ENCODE results near the gene ETS1. TPM values are rescaled to one million over a fixed set of nuclear protein-coding genes. Genes with fewer than 3 reads are reported as not detected.

Gene ETS1
- total and polyA plus RNA-seq, 2 experiments from 2014 or later, result 25.6 to 52.6 TPM

DNA sequence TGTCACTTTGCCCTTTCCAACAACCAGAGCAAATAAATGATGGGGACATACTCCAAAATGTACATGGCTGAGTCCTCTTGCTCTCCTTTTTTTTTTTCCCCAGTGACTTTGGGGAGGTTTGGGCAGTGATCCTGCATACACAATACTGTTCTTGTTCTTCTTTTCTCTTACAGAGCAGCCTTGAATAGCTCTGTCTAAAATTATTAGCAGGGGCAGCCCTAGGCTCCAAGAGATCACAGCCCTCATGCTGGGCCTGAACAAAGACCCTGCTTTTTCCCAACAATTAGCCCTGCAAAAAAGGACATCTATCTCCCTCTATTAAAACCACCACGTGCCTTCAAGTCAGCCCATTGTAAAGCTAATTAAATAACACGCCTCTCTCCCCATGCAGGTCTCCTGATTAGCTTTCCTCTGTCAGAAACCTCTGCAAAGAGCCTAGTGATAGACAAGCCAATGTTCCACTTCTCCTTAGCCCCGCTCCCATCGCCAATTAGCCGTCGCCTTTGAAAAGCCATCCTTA is 54.7 kb downstream of the ETS1 start:
- Histone ChIP-seq H3K79me2 (replicated peaks; ENCODE audit: insufficient read depth) (peaks cover 15% of the 10 kb centered on the region; the same call in 1 of the 2 replicates), H3K4me2 (peak overlapping the region; percentile 66), H3K27me3 (ENCODE audit: insufficient read depth) (no peaks in the 10 kb centered on the region), H2AFZ (no peak overlapping the region), H3K4me3 (peak overlapping the region; percentile 32), H4K20me1 (replicated peaks; ENCODE audit: insufficient read depth) (peaks cover 3% of the 10 kb centered on the region), H3F3A (replicated peaks; ENCODE audit: low read depth) (no peaks in the 10 kb centered on the region), H3K4me1 (ENCODE audit: insufficient read depth) (peaks cover 37% of the 10 kb centered on the region), H3K9me2 (ENCODE audit: insufficient read depth) (no peaks in the 10 kb centered on the region), H3K27ac (ENCODE audit: low read depth) (no peak overlapping the region), H3K36me3 (ENCODE audit: insufficient read depth) (no peaks in the 10 kb centered on the region; the same call in 1 of the 2 replicates)
- TF ChIP-seq, protein P1, sequence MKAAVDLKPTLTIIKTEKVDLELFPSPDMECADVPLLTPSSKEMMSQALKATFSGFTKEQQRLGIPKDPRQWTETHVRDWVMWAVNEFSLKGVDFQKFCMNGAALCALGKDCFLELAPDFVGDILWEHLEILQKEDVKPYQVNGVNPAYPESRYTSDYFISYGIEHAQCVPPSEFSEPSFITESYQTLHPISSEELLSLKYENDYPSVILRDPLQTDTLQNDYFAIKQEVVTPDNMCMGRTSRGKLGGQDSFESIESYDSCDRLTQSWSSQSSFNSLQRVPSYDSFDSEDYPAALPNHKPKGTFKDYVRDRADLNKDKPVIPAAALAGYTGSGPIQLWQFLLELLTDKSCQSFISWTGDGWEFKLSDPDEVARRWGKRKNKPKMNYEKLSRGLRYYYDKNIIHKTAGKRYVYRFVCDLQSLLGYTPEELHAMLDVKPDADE (IDR thresholded peaks at IDR 0.05), result no peak
- TF ChIP-seq, protein P2, sequence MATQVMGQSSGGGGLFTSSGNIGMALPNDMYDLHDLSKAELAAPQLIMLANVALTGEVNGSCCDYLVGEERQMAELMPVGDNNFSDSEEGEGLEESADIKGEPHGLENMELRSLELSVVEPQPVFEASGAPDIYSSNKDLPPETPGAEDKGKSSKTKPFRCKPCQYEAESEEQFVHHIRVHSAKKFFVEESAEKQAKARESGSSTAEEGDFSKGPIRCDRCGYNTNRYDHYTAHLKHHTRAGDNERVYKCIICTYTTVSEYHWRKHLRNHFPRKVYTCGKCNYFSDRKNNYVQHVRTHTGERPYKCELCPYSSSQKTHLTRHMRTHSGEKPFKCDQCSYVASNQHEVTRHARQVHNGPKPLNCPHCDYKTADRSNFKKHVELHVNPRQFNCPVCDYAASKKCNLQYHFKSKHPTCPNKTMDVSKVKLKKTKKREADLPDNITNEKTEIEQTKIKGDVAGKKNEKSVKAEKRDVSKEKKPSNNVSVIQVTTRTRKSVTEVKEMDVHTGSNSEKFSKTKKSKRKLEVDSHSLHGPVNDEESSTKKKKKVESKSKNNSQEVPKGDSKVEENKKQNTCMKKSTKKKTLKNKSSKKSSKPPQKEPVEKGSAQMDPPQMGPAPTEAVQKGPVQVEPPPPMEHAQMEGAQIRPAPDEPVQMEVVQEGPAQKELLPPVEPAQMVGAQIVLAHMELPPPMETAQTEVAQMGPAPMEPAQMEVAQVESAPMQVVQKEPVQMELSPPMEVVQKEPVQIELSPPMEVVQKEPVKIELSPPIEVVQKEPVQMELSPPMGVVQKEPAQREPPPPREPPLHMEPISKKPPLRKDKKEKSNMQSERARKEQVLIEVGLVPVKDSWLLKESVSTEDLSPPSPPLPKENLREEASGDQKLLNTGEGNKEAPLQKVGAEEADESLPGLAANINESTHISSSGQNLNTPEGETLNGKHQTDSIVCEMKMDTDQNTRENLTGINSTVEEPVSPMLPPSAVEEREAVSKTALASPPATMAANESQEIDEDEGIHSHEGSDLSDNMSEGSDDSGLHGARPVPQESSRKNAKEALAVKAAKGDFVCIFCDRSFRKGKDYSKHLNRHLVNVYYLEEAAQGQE (IDR thresholded peaks at IDR 0.05; ENCODE audit: unreplicated experiment), result no peak
- TF ChIP-seq ZNF331 (CRISPR knock-in tag; IDR thresholded peaks at IDR 0.05; ENCODE audit: low read depth) (no peak), STAT1 (IDR thresholded peaks at IDR 0.05; ENCODE audit: unreplicated experiment) (no peak), ZNF114 (CRISPR knock-in tag; IDR thresholded peaks at IDR 0.05) (no peak), NANOG (IDR thresholded peaks at IDR 0.05; ENCODE audit: borderline replicate concordance) (peak; percentile 59; the same call in 1 of the 2 replicates), CREB1 (CRISPR knock-in tag; IDR thresholded peaks at IDR 0.05; ENCODE audit: low read depth) (0 out of 2 replicates have a peak, but pooled peaks have one; percentile 6), JUNB (IDR thresholded peaks at IDR 0.05; ENCODE audit: unreplicated experiment) (no peak), EZH2phosphoT487 (IDR thresholded peaks at IDR 0.05; ENCODE audit: unreplicated experiment) (no peak)
- TF ChIP-seq, protein P3, sequence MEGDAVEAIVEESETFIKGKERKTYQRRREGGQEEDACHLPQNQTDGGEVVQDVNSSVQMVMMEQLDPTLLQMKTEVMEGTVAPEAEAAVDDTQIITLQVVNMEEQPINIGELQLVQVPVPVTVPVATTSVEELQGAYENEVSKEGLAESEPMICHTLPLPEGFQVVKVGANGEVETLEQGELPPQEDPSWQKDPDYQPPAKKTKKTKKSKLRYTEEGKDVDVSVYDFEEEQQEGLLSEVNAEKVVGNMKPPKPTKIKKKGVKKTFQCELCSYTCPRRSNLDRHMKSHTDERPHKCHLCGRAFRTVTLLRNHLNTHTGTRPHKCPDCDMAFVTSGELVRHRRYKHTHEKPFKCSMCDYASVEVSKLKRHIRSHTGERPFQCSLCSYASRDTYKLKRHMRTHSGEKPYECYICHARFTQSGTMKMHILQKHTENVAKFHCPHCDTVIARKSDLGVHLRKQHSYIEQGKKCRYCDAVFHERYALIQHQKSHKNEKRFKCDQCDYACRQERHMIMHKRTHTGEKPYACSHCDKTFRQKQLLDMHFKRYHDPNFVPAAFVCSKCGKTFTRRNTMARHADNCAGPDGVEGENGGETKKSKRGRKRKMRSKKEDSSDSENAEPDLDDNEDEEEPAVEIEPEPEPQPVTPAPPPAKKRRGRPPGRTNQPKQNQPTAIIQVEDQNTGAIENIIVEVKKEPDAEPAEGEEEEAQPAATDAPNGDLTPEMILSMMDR (conservative IDR thresholded peaks at IDR 0.05; ENCODE audit: low read depth in 2 of 2), result no peak
- TF ChIP-seq, protein P4, sequence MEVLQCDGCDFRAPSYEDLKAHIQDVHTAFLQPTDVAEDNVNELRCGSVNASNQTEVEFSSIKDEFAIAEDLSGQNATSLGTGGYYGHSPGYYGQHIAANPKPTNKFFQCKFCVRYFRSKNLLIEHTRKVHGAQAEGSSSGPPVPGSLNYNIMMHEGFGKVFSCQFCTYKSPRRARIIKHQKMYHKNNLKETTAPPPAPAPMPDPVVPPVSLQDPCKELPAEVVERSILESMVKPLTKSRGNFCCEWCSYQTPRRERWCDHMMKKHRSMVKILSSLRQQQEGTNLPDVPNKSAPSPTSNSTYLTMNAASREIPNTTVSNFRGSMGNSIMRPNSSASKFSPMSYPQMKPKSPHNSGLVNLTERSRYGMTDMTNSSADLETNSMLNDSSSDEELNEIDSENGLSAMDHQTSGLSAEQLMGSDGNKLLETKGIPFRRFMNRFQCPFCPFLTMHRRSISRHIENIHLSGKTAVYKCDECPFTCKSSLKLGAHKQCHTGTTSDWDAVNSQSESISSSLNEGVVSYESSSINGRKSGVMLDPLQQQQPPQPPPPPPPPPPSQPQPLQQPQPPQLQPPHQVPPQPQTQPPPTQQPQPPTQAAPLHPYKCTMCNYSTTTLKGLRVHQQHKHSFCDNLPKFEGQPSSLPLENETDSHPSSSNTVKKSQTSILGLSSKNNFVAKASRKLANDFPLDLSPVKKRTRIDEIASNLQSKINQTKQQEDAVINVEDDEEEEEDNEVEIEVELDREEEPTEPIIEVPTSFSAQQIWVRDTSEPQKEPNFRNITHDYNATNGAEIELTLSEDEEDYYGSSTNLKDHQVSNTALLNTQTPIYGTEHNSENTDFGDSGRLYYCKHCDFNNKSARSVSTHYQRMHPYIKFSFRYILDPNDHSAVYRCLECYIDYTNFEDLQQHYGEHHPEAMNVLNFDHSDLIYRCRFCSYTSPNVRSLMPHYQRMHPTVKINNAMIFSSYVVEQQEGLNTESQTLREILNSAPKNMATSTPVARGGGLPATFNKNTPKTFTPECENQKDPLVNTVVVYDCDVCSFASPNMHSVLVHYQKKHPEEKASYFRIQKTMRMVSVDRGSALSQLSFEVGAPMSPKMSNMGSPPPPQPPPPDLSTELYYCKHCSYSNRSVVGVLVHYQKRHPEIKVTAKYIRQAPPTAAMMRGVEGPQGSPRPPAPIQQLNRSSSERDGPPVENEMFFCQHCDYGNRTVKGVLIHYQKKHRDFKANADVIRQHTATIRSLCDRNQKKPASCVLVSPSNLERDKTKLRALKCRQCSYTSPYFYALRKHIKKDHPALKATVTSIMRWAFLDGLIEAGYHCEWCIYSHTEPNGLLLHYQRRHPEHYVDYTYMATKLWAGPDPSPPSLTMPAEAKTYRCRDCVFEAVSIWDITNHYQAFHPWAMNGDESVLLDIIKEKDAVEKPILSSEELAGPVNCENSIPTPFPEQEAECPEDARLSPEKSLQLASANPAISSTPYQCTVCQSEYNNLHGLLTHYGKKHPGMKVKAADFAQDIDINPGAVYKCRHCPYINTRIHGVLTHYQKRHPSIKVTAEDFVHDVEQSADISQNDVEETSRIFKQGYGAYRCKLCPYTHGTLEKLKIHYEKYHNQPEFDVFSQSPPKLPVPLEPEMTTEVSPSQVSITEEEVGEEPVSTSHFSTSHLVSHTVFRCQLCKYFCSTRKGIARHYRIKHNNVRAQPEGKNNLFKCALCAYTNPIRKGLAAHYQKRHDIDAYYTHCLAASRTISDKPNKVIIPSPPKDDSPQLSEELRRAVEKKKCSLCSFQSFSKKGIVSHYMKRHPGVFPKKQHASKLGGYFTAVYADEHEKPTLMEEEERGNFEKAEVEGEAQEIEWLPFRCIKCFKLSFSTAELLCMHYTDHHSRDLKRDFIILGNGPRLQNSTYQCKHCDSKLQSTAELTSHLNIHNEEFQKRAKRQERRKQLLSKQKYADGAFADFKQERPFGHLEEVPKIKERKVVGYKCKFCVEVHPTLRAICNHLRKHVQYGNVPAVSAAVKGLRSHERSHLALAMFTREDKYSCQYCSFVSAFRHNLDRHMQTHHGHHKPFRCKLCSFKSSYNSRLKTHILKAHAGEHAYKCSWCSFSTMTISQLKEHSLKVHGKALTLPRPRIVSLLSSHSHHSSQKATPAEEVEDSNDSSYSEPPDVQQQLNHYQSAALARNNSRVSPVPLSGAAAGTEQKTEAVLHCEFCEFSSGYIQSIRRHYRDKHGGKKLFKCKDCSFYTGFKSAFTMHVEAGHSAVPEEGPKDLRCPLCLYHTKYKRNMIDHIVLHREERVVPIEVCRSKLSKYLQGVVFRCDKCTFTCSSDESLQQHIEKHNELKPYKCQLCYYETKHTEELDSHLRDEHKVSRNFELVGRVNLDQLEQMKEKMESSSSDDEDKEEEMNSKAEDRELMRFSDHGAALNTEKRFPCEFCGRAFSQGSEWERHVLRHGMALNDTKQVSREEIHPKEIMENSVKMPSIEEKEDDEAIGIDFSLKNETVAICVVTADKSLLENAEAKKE (CRISPR knock-in tag; IDR thresholded peaks at IDR 0.05), result 0 out of 2 replicates have a peak, but pooled peaks have one; percentile 27
- Mint-ChIP-seq H3K27me3 (ENCODE audit: insufficient read depth, low read depth, poor library complexity) (peaks cover 17% of the 10 kb centered on the region), H3K9me3 (no peaks in the 10 kb centered on the region), H3K36me3 (ENCODE audit: low read depth) (peaks cover 4% of the 10 kb centered on the region; the same call in 2 of the 3 replicates), H3K27ac (no peak overlapping the region), H3K4me1 (peaks cover 43% of the 10 kb centered on the region), H3K4me3 (peak overlapping the region; percentile 62)
- DNase-seq (ENCODE audit: low spot score) (peak; percentile 82), ATAC-seq (peak; percentile 98)
